H1 (cell line): ENCODE data around the gene CHD9NB. TPM values are rescaled to one million over a fixed set of nuclear protein-coding genes. Genes with fewer than 3 reads are reported as not detected.

Experiments
- CTCF ChIA-PET: fragments of 300-600 bp; sonication (Branson Sonifier 250); formaldehyde crosslinking; loops from one replicate; lab custom pipeline; 2021; ENCODE audit not compliant: partially characterized antibody; lab: Charles Lee
- POLR2A ChIA-PET: fragments of 300-600 bp; sonication (Branson Sonifier 250); formaldehyde crosslinking; loops from one replicate; lab custom pipeline; 2021; ENCODE audit warnings: inconsistent platforms; ENCODE audit not compliant: partially characterized antibody; lab: Charles Lee
- DNase-seq, 2 experiments: peaks; one replicate each; pipeline versions ENCODE4 v3.0.0 to v3.0.0-alpha.2; 2010 to 2022; ENCODE audit warnings: low spot score in 2 of 2, low read depth in 1 of 2, mixed read lengths in 1 of 2
- FAIRE-seq: peaks from 2 replicates; lab custom pipeline; 2011; peaks lifted over from hg19 to GRCh38; lab: Jason Lieb, UNC
- H2AFZ ChIP-seq: 2 replicates; pipeline ENCODE4 v1.8.1; 2012; ENCODE audit warnings: low read length, inconsistent platforms
- H2AK5ac ChIP-seq: 2 replicates; pipeline ENCODE4 v1.6.1; 2013; ENCODE audit warnings: low read depth, low read length
- H2BK120ac ChIP-seq: replicated peaks from 2 replicates; pipeline ENCODE3; 2013; ENCODE audit warnings: low read depth, low read length, inconsistent platforms
- H2BK12ac ChIP-seq: 2 replicates; pipeline ENCODE4 v1.6.1; 2013; ENCODE audit warnings: low read depth, low read length
- H2BK15ac ChIP-seq: 2 replicates; pipeline ENCODE4 v1.6.1; 2013; ENCODE audit warnings: low read length
- H2BK20ac ChIP-seq: 2 replicates; pipeline ENCODE4 v1.6.1; 2013; ENCODE audit warnings: low read length
- H2BK5ac ChIP-seq: 2 replicates; pipeline ENCODE4 v1.6.1; 2013; ENCODE audit warnings: low read depth, low read length
- H3K14ac ChIP-seq: 2 replicates; pipeline ENCODE4 v1.6.1; 2013; ENCODE audit warnings: inconsistent platforms; ENCODE audit not compliant: insufficient read length
- H3K18ac ChIP-seq: 2 replicates; pipeline ENCODE4 v1.6.1; 2013; ENCODE audit warnings: low read length; ENCODE audit errors: extremely low read depth
- H3K23ac ChIP-seq: 2 replicates; pipeline ENCODE4 v1.6.1; 2013; ENCODE audit warnings: inconsistent platforms; ENCODE audit not compliant: insufficient read length
- H3K23me2 ChIP-seq: 2 replicates; pipeline ENCODE4 v1.6.1; 2013; ENCODE audit warnings: low read depth, low read length
- H3K27ac ChIP-seq: 2 replicates; pipeline ENCODE4 v1.6.1; 2011; ENCODE audit warnings: low read depth, low read length, inconsistent platforms
- H3K27me3 ChIP-seq, 4 experiments: replicated peaks in 1 of 4; 1 replicate in 1 of 4; 2 replicates in 3 of 4; pipeline versions ENCODE4 v1.6.1 to v1.8.1; 2011 to 2013; ENCODE audit warnings: low read length in 3 of 4, mild to moderate bottlenecking in 3 of 4, inconsistent platforms in 2 of 4, mixed read lengths in 2 of 4, moderate library complexity in 1 of 4; ENCODE audit not compliant: control insufficient read depth in 3 of 4, insufficient read depth in 3 of 4; ENCODE audit errors: extremely low read depth in 1 of 4
- H3K36me3 ChIP-seq, 4 experiments: 2 replicates each; pipeline versions ENCODE4 v1.6.1 to v1.8.1; 2011 to 2013; ENCODE audit warnings: mild to moderate bottlenecking in 4 of 4, low read length in 3 of 4, moderate library complexity in 2 of 4, control low read depth in 1 of 4, inconsistent platforms in 1 of 4; ENCODE audit not compliant: insufficient read depth in 4 of 4, control insufficient read depth in 2 of 4
- H3K4ac ChIP-seq: replicated peaks from 2 replicates; pipeline ENCODE3; 2013; ENCODE audit warnings: low read length, low read depth, mixed read lengths, inconsistent platforms; ENCODE audit not compliant: insufficient read length
- H3K4me1 ChIP-seq, 4 experiments: replicated peaks in 1 of 4; 1 replicate in 1 of 4; 2 replicates in 3 of 4; pipeline versions ENCODE4 v1.6.1 to v1.8.1; 2011 to 2013; ENCODE audit warnings: low read length in 3 of 4, inconsistent platforms in 2 of 4, mixed read lengths in 1 of 4; ENCODE audit not compliant: insufficient read depth in 4 of 4, control insufficient read depth in 3 of 4
- H3K4me2 ChIP-seq, 2 experiments: 2 replicates each; pipeline versions ENCODE4 v1.6.1 to v1.8.1; 2011 to 2013; ENCODE audit warnings: low read depth in 2 of 2, low read length in 2 of 2, control low read depth in 1 of 2, inconsistent platforms in 1 of 2, mild to moderate bottlenecking in 1 of 2; ENCODE audit not compliant: insufficient read depth in 1 of 2
- H3K4me3 ChIP-seq, 4 experiments: fragments of 200-600, 300-600 bp in 1 of 4; sonication (generic), shearing (Covaris generic), sonication (Bioruptor Twin) in 1 of 4; 2 replicates each; pipeline versions ENCODE4 v1.5.1 to v1.8.1; 2011 to 2016; ENCODE audit warnings: low read length in 4 of 4, low read depth in 3 of 4, control low read depth in 2 of 4, inconsistent platforms in 2 of 4, mild to moderate bottlenecking in 2 of 4, mixed read lengths in 1 of 4, moderate library complexity in 1 of 4; ENCODE audit not compliant: insufficient read depth in 2 of 4; ENCODE audit errors: extremely low read depth in 1 of 4
- H3K56ac ChIP-seq: replicated peaks from 2 replicates; pipeline ENCODE3; 2013; ENCODE audit warnings: low read depth, mild to moderate bottlenecking, mixed read lengths, low read length, inconsistent platforms; ENCODE audit not compliant: insufficient read length
- H3K79me1 ChIP-seq: 2 replicates; pipeline ENCODE4 v1.6.1; 2013; ENCODE audit warnings: low read depth, low read length, control low read depth
- H3K79me2 ChIP-seq, 2 experiments: 2 replicates each; pipeline versions ENCODE4 v1.6.1 to v1.8.1; 2012 to 2013; ENCODE audit warnings: low read length in 2 of 2, mild to moderate bottlenecking in 2 of 2, inconsistent platforms in 1 of 2; ENCODE audit not compliant: insufficient read depth in 2 of 2, control insufficient read depth in 1 of 2
- H3K9ac ChIP-seq, 4 experiments: replicated peaks in 1 of 4; 1 replicate in 1 of 4; 2 replicates in 3 of 4; pipeline versions ENCODE4 v1.6.1 to v1.8.1; 2011 to 2013; ENCODE audit warnings: low read depth in 3 of 4, low read length in 3 of 4, control low read depth in 2 of 4, mild to moderate bottlenecking in 2 of 4, moderate library complexity in 2 of 4, inconsistent platforms in 1 of 4; ENCODE audit errors: extremely low read depth in 1 of 4
- H3K9me3 ChIP-seq, 2 experiments: 2 replicates each; pipeline versions ENCODE4 v1.6.1 to v1.8.1; 2012 to 2013; ENCODE audit warnings: mild to moderate bottlenecking in 2 of 2, moderate library complexity in 2 of 2, control low read depth in 1 of 2, inconsistent platforms in 1 of 2, low read depth in 1 of 2, low read length in 1 of 2, mixed read lengths in 1 of 2; ENCODE audit not compliant: insufficient read depth in 2 of 2
- H4K20me1 ChIP-seq, 2 experiments: replicated peaks in 1 of 2; 2 replicates each; pipeline versions ENCODE3 to v1.8.1; 2011 to 2013; ENCODE audit warnings: inconsistent platforms in 2 of 2, low read length in 2 of 2, mild to moderate bottlenecking in 1 of 2; ENCODE audit not compliant: insufficient read depth in 2 of 2, control insufficient read depth in 1 of 2
- H4K5ac ChIP-seq: 2 replicates; pipeline ENCODE4 v1.6.1; 2013; ENCODE audit warnings: low read length, low read depth, mixed read lengths, inconsistent platforms; ENCODE audit not compliant: insufficient read length
- H4K8ac ChIP-seq: 2 replicates; pipeline ENCODE4 v1.8.0; 2013; ENCODE audit warnings: mild to moderate bottlenecking, moderate library complexity, low read length, inconsistent platforms; ENCODE audit not compliant: insufficient read depth; ENCODE audit errors: extremely low read depth
- H4K91ac ChIP-seq: replicated peaks from 2 replicates; pipeline ENCODE3; 2013; ENCODE audit warnings: low read length, mixed read lengths, inconsistent platforms; ENCODE audit not compliant: insufficient read length
- CBX8 ChIP-seq: fragments of 300-800, 300-1000 bp; sonication (generic); IDR thresholded peaks from 2 replicates; pipeline ENCODE4 v1.7.1; 2016; ENCODE audit warnings: low read depth, low read length, borderline replicate concordance
- CTCF ChIP-seq, 3 experiments: IDR thresholded peaks; 1 replicate in 2 of 3; 2 replicates in 1 of 3; pipeline versions ENCODE4 v1.5.1 to v1.6.1; 2011; ENCODE audit warnings: low read length in 3 of 3, mild to moderate bottlenecking in 3 of 3, inconsistent platforms in 2 of 3, low read depth in 1 of 3, moderate library complexity in 1 of 3; ENCODE audit not compliant: insufficient read depth in 1 of 3; ENCODE audit errors: control extremely low read depth in 1 of 3
- EZH2 ChIP-seq: fragments of 200-600 bp; sonication (generic); IDR thresholded peaks from 2 replicates; pipeline ENCODE4 v1.7.1; 2012; ENCODE audit warnings: low read depth, mild to moderate bottlenecking, moderate library complexity, low read length, inconsistent platforms; ENCODE audit not compliant: severe bottlenecking
- RAD21 ChIP-seq, 2 experiments: IDR thresholded peaks in 1 of 2; conservative IDR thresholded peaks in 1 of 2; 2 replicates each; pipeline ENCODE4 v1.6.1; 2011; ENCODE audit warnings: low read depth in 2 of 2, low read length in 2 of 2, improper control_type of control experiment in 1 of 2, inconsistent platforms in 1 of 2, mild to moderate bottlenecking in 1 of 2, moderate library complexity in 1 of 2
- RXRA ChIP-seq: IDR thresholded peaks from 2 replicates; pipeline ENCODE4 v1.6.1; 2011; ENCODE audit warnings: low read depth, mild to moderate bottlenecking, low read length, moderate library complexity; ENCODE audit not compliant: insufficient read depth
- SAP30 ChIP-seq: fragments of 300-600 bp; sonication (generic); IDR thresholded peaks from 2 replicates; pipeline ENCODE4 v1.7.1; 2012; ENCODE audit warnings: low read length, moderate library complexity, mild to moderate bottlenecking, inconsistent platforms; ENCODE audit not compliant: insufficient read depth, insufficient replicate concordance
- SIRT6 ChIP-seq: IDR thresholded peaks from one replicate; pipeline ENCODE4 v1.7.1; 2012; ENCODE audit warnings: low read length, inconsistent platforms
- SP1 ChIP-seq: IDR thresholded peaks from 2 replicates; pipeline ENCODE4 v1.6.1; 2011; ENCODE audit warnings: low read depth, low read length
- USF2 ChIP-seq: IDR thresholded peaks from 2 replicates; pipeline ENCODE4 v1.6.1; 2011; ENCODE audit warnings: low read length, improper control_type of control experiment
- WGBS, 2 experiments: shearing (Covaris generic) in 1 of 2; methylation state at CpG; one replicate each; pipeline versions ENCODE4 v1.1.6 to v1.1.7; 2013 to 2015; ENCODE audit warnings: low lambda C conversion rate in 2 of 2, mixed read lengths in 2 of 2, inconsistent platforms in 1 of 2, low coverage in 1 of 2, missing lambda C conversion rate in 1 of 2; ENCODE audit not compliant: insufficient replicate concordance in 2 of 2, insufficient coverage in 1 of 2, insufficient read length in 1 of 2; ENCODE audit errors: extremely low coverage in 1 of 2, missing lambda C conversion rate in 1 of 2; 5-methylcytosine and 5-hydroxymethylcytosine counted together
- polyA plus RNA-seq, 7 experiments: library from polyadenylated mRNA; depleted of rRNA in 3 of 7; stranded (reverse) in 5 of 7; unstranded in 2 of 7; fragments of >200 nt in 5 of 7; fragments of 200-250 nt in 2 of 7; gene quantifications; 1 replicate in 5 of 7; 2 replicates in 1 of 7; 4 replicates in 1 of 7; pipeline versions ENCODE4 v1.2.1 to v1.2.3, GENCODE V29; 2011 to 2013; ENCODE audit warnings: missing spikeins in 2 of 7, mixed read lengths in 2 of 7
- total RNA-seq: library from RNA; stranded (reverse); fragmentation: NEBNext Ultra II Directional; extraction: Animal tissue kit (Norgen Biotek cat#: 25700); gene quantifications from 2 replicates; pipeline ENCODE4 v1.2.1, GENCODE V29; 2021

Gene CHD9NB
- total and polyA plus RNA-seq, 2 of the 8 experiments (the other 6 are each of a cell fraction or from before 2014, with no cell fraction given) = 4.5 to 5.9 TPM

GRCh38 chr16:53059672-53060071 is 7.0 kb upstream of the CHD9NB start:
- FAIRE-seq (no peak), DNase-seq (no peak)
- no peak overlapping the region for H4K8ac ChIP-seq
- ChIA-PET POLR2A (interaction anchor here (0.7 to 1.4 kb wide), 2 partner anchors 67 to 149 kb away, joined by 3 read pairs; no protein-coding TSS in a partner anchor), CTCF (interaction anchor here (1.5 kb wide), 1 partner anchor 149 kb away, joined by 5 read pairs; no protein-coding TSS in a partner anchor)
- no peak overlapping the region for H3K4me3 ChIP-seq
- H3K27me3 ChIP-seq = no peaks in the 10 kb centered on the region
- no peak overlapping the region for H2BK120ac ChIP-seq
- H3K23ac ChIP-seq = no peak overlapping the region
- H3K56ac ChIP-seq = no peak overlapping the region
- H3K9ac ChIP-seq = no peak overlapping the region
- H3K79me1 ChIP-seq = peaks cover 11% of the 10 kb centered on the region; the same call in 1 of the 2 replicates
- no peak overlapping the region for H4K91ac ChIP-seq
- peaks cover 0 to 48% of the 10 kb centered on the region in 2 experiments; a peak in 2 of 4 replicates for H3K79me2 ChIP-seq
- no peak overlapping the region for H2BK15ac ChIP-seq
- no peak overlapping the region for H2AK5ac ChIP-seq
- H3K36me3 ChIP-seq = no peaks in the 10 kb centered on the region; a peak in 1 of 8 replicates
- H3K18ac ChIP-seq = no peak overlapping the region
- no peaks in the 10 kb centered on the region for H3K9me3 ChIP-seq
- no peaks in the 10 kb centered on the region for H4K20me1 ChIP-seq
- H3K27ac ChIP-seq = no peak overlapping the region
- H2BK12ac ChIP-seq = no peak overlapping the region
- H3K14ac ChIP-seq = no peak overlapping the region
- no peaks in the 10 kb centered on the region; the same call in 1 of the 2 replicates for H3K23me2 ChIP-seq
- no peak overlapping the region for H3K4me2 ChIP-seq
- no peak overlapping the region for H2AFZ ChIP-seq
- no peak overlapping the region for H3K4ac ChIP-seq
- H3K4me1 ChIP-seq = peaks cover 3 to 14% (median 8%) of the 10 kb centered on the region in 4 experiments; a peak in 4 of 7 replicates
- H2BK5ac ChIP-seq = no peak overlapping the region
- no peak overlapping the region for H2BK20ac ChIP-seq
- H4K5ac ChIP-seq = no peak overlapping the region
- 90% methylated on average over 7 of the region's 7 CpGs; no CpG with 5 or more reads in 1 of the 2 experiments for WGBS, 2 experiments
- no peak for TF ChIP-seq SAP30
- TF ChIP-seq SP1 = no peak
- TF ChIP-seq RAD21 (IDR thresholded peaks at IDR 0.05 in 1 of 2, conservative IDR thresholded peaks at IDR 0.05 in 1 of 2; ENCODE audit: low read depth in 2 of 2, low read length in 2 of 2) = no peak
- no peak for TF ChIP-seq SIRT6
- no peak for TF ChIP-seq EZH2
- no peak for TF ChIP-seq RXRA
- no peak for TF ChIP-seq CBX8
- no peak for TF ChIP-seq USF2
- TF ChIP-seq CTCF (IDR thresholded peaks at IDR 0.05; ENCODE audit: control extremely low read depth in 1 of 3, insufficient read depth in 1 of 3, low read depth in 1 of 3, low read length in 3 of 3) = no peak
